ENCODE results near the gene NR6A1.
A peak's percentile ranks its signal among the peaks of the same experiment; 100 is the strongest.

The NR6A1 gene

DNA sequence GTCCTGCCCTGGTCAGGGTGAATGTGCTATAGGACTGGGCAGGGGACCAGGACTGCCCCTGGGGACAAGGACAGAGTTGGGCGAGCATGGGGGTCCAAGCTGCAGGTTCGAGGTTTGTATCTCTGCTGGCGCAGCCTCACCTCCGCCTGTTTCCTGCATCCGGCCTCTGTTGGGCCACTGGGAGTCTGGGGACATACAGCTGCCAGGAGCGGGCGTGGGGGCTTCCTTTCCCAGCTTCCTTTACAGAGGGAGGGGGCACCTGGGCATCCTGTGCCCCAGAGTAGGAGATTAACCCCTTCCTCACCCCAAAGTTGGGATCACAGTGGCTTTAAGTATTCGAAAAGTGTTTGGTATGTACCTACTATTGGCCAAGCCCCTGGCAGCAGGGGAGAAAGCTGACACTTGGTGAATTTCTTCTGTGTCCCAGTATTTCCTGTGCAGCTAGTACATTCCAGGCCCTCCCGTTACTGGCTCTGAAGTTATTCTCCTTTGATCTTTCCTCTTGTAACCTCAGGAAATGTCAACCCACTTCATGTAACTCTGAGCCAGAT, 24.8 kb upstream of the NR6A1 start:
- no peak for DNase-seq

DNA sequence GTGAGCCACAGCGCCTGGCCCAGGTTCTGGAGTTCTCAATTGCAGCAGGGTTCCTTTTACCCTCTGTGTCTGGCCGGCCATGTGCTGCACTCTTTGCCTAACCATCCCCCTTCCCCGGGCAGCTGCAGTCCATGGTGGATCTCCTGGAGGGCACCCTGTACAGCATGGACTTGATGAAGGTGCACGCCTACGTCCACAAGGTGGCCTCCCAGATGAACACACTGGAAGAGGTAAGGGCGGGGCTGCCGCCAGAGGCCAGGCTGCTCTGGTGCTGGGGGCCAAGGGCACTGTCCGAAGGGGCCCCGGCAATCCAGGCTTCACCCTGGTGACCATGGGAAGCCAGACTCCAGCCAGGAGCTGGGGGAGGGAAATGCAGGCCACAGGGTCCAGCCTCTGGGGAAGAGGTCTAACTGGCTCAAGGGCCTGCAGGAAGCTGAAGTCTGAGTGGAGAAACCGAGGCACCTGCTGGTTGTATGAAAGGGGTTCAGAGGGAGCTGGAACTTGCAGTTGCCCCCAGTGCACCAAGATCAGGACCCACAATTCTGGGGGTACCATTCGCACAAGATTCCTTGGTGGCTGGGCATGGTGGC, 23.9 kb upstream of the NR6A1 start:
- DNase-seq: no peak

GRCh38 chr9:124793015-124793541, 22.0 kb upstream of the NR6A1 start:
- DNase-seq: peak in 1 of 2 experiments; percentile 18

- no peak for DNase-seq
Measured at GRCh38 chr9:124792257-124793014, 21.3 kb upstream of the NR6A1 start.

DNA sequence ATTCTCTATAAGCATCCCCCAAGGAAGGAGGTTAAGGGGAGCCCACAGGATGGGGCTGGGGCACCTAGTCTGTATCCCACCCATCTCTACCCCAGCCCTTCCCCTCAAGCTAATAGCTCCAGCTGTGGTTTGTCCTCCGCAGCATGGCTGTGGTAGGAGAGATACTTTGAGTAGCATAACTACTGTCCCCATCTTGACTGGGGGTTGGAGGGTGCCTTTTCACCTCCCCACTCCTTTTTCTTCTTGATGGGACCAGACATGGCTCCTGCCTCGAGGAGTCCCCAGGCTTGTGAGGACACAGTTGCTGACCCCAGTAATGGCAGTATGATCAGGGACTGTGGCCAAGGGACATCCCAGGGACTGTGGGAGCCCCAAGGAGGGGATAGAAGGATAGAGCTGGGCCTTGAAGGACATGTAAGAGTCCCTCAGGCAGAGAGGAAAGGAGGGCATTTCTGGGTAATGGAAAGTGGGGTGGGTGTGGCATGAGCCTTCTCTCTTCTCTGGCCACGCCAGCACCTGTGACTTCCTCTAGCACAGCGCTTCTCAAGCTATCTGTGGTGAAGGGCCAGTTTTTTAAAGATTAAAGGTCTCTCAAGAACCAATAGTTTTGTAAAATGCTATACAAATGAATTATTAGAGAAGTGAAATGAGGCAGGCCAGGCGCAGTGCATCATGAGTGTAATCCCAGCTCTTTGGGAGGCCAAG, 19.8 kb upstream of the NR6A1 start:
- no peak for DNase-seq

- DNase-seq: no peak
Measured at GRCh38 chr9:124790301-124790700, 19.2 kb upstream of the NR6A1 start.

DNA sequence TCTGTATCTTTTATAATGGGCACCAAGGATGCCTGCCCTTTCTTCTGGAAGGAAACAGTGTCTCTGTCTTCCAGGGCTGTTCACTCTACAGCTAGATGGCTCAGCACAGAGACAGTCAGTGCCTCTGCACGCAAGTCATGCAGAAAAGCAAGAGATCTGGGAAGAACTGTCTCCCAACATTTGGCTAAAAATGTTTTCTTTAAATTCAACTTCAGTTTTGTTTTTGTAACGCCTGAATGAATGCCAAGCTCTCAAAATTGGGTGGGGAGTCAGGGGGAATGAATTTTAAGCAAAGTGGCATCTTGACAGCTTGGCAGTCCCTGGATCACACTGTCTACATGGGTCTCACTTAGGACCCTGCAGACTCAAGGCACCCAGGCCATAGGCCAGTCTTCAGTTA, 18.4 kb upstream of the NR6A1 start:
- DNase-seq: no peak

DNA sequence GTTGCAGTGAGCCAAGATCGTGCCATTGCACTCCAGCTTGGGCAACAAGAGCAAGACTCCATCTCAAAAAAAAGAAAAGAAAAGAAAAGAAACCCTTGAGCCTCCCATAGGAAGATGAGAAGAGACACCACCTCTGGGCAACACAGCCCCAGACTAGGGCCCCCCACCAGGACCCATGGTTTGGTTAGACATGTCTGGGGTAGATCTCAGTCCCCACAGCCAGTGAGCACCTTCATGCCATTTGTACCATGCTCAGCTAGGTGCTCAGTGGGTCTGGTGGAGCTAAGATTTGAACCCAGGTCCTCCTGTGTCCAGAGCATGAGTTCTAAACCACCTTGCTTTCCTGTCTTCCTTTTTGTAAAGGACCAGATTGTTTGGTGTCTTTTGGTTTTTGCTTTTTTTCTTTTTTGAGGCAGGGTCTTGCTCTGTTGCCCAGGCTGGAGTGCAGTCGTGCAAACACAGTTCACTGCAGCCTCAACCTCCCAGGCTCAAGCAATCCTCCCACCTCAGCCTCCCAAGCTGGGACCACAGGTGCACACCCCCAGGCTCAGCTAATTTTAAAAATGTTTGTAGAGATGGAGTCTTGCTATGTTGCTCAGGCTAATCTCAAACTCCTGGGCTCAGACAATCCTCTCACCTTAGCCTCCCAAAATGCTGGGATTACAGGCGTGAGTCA, 17.6 kb upstream of the NR6A1 start:
- no peak for DNase-seq

- DNase-seq: no peak
Measured at GRCh38 chr9:124786881-124787573, 15.9 kb upstream of the NR6A1 start.

DNA sequence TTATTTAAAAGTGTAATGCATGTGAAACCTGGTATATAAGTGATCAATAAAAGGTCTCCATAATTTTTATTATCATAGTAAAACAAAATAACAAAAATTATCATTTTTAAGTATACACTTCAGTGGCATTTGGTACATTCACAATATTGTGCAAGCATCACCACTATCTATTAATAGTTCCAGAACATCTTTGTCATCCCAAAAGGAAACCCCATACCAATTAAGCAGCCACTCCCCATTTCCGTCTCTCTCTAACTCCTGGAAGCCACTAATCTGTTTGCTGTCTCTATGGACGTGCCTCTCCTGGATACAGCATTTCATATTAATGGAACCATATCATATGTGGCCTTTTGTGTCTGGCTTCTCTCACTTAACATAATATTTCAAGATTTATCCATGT, 13.4 kb upstream of the NR6A1 start:
- DNase-seq: no peak

DNA sequence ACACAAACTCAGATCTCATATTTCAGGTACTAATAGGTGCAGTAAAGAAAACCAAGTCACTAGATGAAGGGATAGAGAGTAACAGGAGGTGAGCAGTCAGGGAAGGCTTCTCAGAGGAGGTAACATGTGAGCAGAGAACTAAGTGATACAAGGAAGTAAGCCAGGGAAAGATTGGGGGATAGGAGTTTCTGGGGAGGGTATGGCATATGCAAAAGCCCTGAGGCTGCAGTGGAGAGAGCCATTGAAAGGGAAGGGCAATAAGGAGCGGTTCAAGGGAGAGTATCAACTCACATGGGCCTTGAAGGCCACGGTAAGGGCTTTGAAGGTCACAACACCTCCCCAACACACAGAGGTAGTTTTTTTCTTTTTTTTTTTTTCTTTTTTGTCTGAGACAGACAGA, 12.7 kb upstream of the NR6A1 start:
- no peak for DNase-seq

DNA sequence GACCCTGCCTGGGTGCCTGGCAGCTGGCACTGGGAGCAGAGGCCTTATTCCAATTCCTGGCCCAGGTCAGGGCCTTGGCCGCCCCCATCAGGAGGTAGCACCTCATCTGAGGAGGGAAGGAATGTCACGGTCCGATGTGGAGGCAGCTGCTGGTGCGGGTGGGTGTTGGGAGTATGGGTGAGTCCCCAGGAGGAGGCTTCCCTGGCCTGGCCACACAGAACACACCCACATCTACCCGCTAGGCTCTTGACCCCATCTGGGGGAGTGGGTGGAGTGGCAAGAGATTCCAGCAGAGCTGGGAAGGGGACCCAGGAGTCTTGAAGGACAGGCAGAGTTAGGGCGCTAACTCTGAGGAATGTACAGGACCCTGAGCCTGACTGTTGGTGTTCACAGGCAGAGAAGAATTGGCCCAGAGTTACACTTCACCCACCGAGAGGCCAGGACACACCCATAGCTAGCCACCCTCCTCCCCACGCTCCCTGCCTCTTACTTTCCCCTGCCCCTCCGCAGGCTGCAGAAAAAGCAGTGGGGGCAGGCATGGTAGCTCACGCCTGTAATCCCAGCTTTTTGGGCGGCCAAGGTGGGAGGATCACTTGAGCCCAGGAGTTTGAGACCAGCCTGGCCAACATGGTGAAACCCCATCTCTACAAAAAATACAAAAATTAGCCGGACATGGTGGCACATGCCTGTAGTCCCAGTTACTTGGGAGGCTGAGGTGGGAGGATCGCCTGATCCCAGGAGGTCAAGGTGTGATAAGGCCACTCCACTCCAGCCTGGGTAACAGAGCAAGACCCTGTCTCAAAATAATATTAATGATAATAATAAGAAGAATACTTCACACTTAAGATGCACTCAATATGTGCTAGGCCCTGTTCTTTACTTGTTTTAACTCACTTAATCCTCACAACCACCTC, 11.8 kb upstream of the NR6A1 start:
- DNase-seq: no peak

GRCh38 chr9:124781967-124782660, 11.0 kb upstream of the NR6A1 start:
- DNase-seq: no peak

DNA sequence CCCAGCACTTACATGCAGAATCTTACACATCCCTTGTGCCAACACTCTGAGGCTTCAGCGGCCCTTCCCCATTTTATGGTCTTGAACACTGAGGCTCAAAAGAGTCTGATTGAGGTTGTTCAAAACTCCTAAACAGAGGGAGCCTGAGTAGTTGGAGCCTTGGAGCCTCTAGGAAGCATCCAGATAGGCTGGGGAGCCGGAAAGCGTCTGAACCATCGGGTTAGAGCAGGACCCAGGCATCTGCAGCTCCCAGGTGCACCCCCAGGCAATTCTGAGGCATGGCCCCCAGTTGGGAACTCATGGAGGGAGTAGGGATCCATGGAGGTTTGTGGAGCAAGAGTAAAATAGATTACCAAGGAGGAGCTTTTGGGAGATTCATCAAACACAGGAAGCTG, 9.6 kb upstream of the NR6A1 start:
- DNase-seq: no peak

DNA sequence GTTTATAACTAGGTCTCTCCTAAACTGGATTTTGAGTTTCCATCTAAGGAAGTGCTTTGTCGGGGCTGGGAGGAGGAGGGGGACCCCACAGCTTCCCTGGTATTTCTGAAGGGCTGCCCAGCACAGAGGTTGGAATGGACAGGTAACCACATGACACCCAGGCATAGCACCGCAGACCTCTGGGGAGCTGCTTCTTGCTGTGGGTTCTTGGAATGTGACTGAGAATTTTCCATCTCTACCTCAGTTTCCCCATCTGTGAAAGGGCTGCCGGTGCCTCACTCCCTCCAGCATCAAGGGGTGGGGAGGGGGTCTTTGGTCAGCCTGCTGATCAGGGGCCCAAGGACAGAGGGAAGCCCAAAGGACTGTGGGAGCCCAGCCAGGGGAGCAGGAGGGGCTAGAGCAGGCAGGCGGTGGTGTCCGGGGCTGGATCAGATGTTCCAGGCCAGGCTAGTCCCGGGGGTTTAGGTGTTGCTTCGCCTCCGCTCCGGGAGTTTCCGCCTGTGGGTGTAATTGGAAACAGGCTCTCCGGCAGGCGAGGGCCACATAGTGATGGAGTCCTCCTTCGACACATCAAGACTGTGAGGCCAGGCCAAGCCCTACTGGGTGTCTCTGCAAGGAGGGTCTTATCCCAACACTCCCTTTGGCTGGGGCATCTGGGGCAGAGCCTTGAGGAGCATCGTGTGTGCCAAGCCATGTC, 9.1 kb upstream of the NR6A1 start:
- DNase-seq: no peak

GRCh38 chr9:124779368-124780059, 8.4 kb upstream of the NR6A1 start:
- no peak for DNase-seq

DNA sequence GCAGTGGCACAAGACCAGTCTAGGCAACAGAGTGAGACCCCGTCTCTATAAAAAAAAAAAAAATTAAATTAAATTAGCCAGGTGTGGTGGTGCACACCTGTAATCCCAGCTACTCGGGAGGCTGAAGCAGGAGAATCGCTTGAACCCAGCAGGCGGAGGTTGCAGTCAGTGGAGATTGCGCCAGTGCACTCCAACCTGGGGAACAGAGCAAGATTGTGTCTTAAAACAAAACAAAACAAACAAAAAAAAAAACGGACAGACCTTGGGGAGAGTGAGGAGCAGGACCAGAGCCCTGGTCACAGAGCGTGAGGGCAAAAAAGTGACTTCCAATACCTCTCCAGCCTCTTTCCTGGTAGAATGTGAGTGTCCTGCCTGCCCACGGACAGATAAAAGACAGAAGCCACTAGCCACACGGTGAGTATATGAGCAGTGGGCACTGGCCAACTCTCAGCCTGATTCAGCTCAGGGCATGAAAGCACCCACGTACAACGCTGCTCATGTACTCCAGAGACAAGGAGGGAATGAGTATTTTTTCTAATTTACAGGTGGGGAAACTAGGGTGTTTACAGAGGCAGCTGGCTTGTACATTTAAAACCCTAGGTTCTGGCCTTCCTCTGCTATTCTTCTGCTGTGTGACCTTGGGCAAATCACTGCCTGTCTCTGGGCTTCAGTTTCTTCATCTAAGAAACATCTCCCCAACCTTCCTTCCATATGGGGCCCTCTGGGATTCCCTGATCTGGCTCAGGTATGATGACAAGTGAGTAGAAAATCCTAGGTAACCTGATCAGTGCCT, 7.7 kb upstream of the NR6A1 start:
- no peak for DNase-seq

GRCh38 chr9:124776954-124777648, 6.0 kb upstream of the NR6A1 start, which contains the start of gene OLFML2A:
OLFML2A (plus strand) TSS chr9:124777133; CDS start chr9:124777271, 138 bp downstream.
- no peak for DNase-seq
